Esophagus muscularis mucosa (tissue), 4 donors: Measurements from ENCODE around the gene GATD1.

Experiments used
- CTCF ChIP-seq, 3 experiments: fragments of 200-600 bp in 2 of 3; fragments of 450-650 bp in 1 of 3; sonication (generic) in 2 of 3; IDR thresholded peaks; one replicate each; pipeline ENCODE4 v1.5.1; 2017 to 2019; ENCODE audit warnings: antibody characterized with exemption in 3 of 3, mild to moderate bottlenecking in 2 of 3, moderate library complexity in 1 of 3
- EP300 ChIP-seq: sonication (generic); formaldehyde crosslinking; IDR thresholded peaks from one replicate; pipeline ENCODE4 v1.6.1; 2017; ENCODE audit warnings: antibody characterized with exemption
- POLR2A ChIP-seq: fragments of 450-650 bp; IDR thresholded peaks from one replicate; pipeline ENCODE4 v1.6.1; 2017; ENCODE audit warnings: antibody characterized with exemption, moderate library complexity, mild to moderate bottlenecking, low read depth

GRCh38 chr11:788009-788640, 10.8 kb upstream of the GATD1 start:
- TF ChIP-seq POLR2A (no peak), CTCF (IDR thresholded peaks at IDR 0.05) (no peak), EP300 (no peak)
